ENCODE data around the gene SGCD.

GRCh38 chr5:156451505-156451904 lies 124.5 kb downstream of the SGCD start:
- TF ChIP-seq, protein P1, sequence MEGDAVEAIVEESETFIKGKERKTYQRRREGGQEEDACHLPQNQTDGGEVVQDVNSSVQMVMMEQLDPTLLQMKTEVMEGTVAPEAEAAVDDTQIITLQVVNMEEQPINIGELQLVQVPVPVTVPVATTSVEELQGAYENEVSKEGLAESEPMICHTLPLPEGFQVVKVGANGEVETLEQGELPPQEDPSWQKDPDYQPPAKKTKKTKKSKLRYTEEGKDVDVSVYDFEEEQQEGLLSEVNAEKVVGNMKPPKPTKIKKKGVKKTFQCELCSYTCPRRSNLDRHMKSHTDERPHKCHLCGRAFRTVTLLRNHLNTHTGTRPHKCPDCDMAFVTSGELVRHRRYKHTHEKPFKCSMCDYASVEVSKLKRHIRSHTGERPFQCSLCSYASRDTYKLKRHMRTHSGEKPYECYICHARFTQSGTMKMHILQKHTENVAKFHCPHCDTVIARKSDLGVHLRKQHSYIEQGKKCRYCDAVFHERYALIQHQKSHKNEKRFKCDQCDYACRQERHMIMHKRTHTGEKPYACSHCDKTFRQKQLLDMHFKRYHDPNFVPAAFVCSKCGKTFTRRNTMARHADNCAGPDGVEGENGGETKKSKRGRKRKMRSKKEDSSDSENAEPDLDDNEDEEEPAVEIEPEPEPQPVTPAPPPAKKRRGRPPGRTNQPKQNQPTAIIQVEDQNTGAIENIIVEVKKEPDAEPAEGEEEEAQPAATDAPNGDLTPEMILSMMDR (IDR thresholded peaks at IDR 0.05 in 8 of 11, conservative IDR thresholded peaks at IDR 0.05 in 3 of 11) = no peak
- TF ChIP-seq POLR2A (IDR thresholded peaks at IDR 0.05) (no peak), POLR2AphosphoS5 (IDR thresholded peaks at IDR 0.05) (no peak)

Measured in spleen (tissue), 7 donors.